Smooth muscle cell (in vitro differentiated cells): Measurements from ENCODE around the gene NLK. TPM values are rescaled to one million over a fixed set of nuclear protein-coding genes. Genes with fewer than 3 reads are reported as not detected.

Source experiments
- DNase-seq: peaks from one replicate; lab custom pipeline; 2025; ENCODE audit not compliant: unreplicated experiment; lab: John Stamatoyannopoulos, UW
- H2AFZ ChIP-seq: fragments of 200-600 bp; sonication (generic); 2 replicates; pipeline ENCODE4 v1.6.0; 2016; ENCODE audit warnings: antibody characterized with exemption, low read depth, mild to moderate bottlenecking
- H3F3A ChIP-seq: fragments of 200-600 bp; sonication (generic); 2 replicates; pipeline ENCODE4 v1.6.0; 2017; ENCODE audit warnings: antibody characterized with exemption, low read depth
- H3K27ac ChIP-seq: fragments of 200-600 bp; sonication (generic); 2 replicates; pipeline ENCODE4 v1.5.1; 2016; ENCODE audit warnings: low read depth, mild to moderate bottlenecking
- H3K27me3 ChIP-seq: fragments of 200-600 bp; sonication (generic); 2 replicates; pipeline ENCODE4 v1.6.1; 2016; ENCODE audit warnings: low read depth, mild to moderate bottlenecking
- H3K36me3 ChIP-seq: fragments of 200-600 bp; sonication (generic); 2 replicates; pipeline ENCODE4 v1.5.1; 2016; ENCODE audit warnings: low read depth
- H3K4me1 ChIP-seq: fragments of 200-600 bp; sonication (generic); 2 replicates; pipeline ENCODE4 v1.5.1; 2016; ENCODE audit warnings: low read depth
- H3K4me2 ChIP-seq: fragments of 200-600 bp; sonication (generic); 2 replicates; pipeline ENCODE4 v1.6.0; 2016; ENCODE audit warnings: mild to moderate bottlenecking
- H3K4me3 ChIP-seq: fragments of 200-600 bp; sonication (generic); 2 replicates; pipeline ENCODE4 v1.5.1; 2016; ENCODE audit warnings: mild to moderate bottlenecking
- H3K79me2 ChIP-seq: fragments of 200-600 bp; sonication (generic); 2 replicates; pipeline ENCODE4 v1.6.0; 2016; ENCODE audit warnings: low read depth, mild to moderate bottlenecking
- H3K9ac ChIP-seq: fragments of 200-600 bp; sonication (generic); 2 replicates; pipeline ENCODE4 v1.6.0; 2016; ENCODE audit warnings: low read depth
- H3K9me3 ChIP-seq: fragments of 200-600 bp; sonication (generic); replicated peaks from 2 replicates; pipeline ENCODE4 v1.5.1; 2016; ENCODE audit warnings: low read depth
- H4K20me1 ChIP-seq: fragments of 200-600 bp; sonication (generic); 2 replicates; pipeline ENCODE4 v1.6.0; 2016; ENCODE audit warnings: low read depth
- CTCF ChIP-seq: fragments of 200-600 bp; sonication (generic); IDR thresholded peaks from 2 replicates; pipeline ENCODE4 v1.5.1; 2017; ENCODE audit warnings: borderline replicate concordance, mild to moderate bottlenecking, antibody characterized with exemption; ENCODE audit not compliant: insufficient read depth, poor library complexity, severe bottlenecking
- WGBS: methylation state at CpG from one replicate; pipeline ENCODE4 v1.1.7; 2016; ENCODE audit warnings: low lambda C conversion rate; 5-methylcytosine and 5-hydroxymethylcytosine counted together
- polyA plus RNA-seq: library from polyadenylated mRNA; unstranded; fragments of >200 nt; fragmentation: Nextera tagmentation; extraction: Ambion mirVana; gene quantifications from 2 replicates; pipeline ENCODE4 v1.2.1, GENCODE V29; 2016
- total RNA-seq: library from RNA; depleted of rRNA; stranded (reverse); fragments of >200 nt; gene quantifications from 2 replicates; pipeline ENCODE4 v1.2.3, GENCODE V29; 2014

Gene NLK
- total and polyA plus RNA-seq, 2 experiments from 2014 or later: 1.8 to 18.0 TPM

- no peak for DNase-seq
- H3K79me2 ChIP-seq: no peaks in the 10 kb centered on the region
- no peak overlapping the region for H3K27ac ChIP-seq
- 78% methylated on average over 2 of the region's 2 CpGs for WGBS
- H4K20me1 ChIP-seq: no peaks in the 10 kb centered on the region
- H3K4me3 ChIP-seq: no peak overlapping the region
- no peaks in the 10 kb centered on the region for H3K27me3 ChIP-seq
- H3K4me1 ChIP-seq: no peaks in the 10 kb centered on the region
- no peak overlapping the region for H3K4me2 ChIP-seq
- H2AFZ ChIP-seq: no peak overlapping the region
- no peak for TF ChIP-seq CTCF
- H3K36me3 ChIP-seq: no peaks in the 10 kb centered on the region
- H3K9ac ChIP-seq: no peak overlapping the region
- no peaks in the 10 kb centered on the region for H3F3A ChIP-seq
- no peaks in the 10 kb centered on the region for H3K9me3 ChIP-seq
Observed at GRCh38 chr17:28160610-28161009, 118.1 kb downstream of the NLK start.

GRCh38 chr17:28161311-28161710, 118.8 kb downstream of the NLK start:
- no peak overlapping the region for H2AFZ ChIP-seq
- H3K27me3 ChIP-seq: no peaks in the 10 kb centered on the region
- no peaks in the 10 kb centered on the region for H3K36me3 ChIP-seq
- H3K4me1 ChIP-seq: no peaks in the 10 kb centered on the region
- 96% methylated on average over 4 of the region's 4 CpGs for WGBS
- no peak overlapping the region for H3K4me3 ChIP-seq
- no peak overlapping the region for H3K9ac ChIP-seq
- H3K4me2 ChIP-seq: no peak overlapping the region
- no peaks in the 10 kb centered on the region for H3F3A ChIP-seq
- no peaks in the 10 kb centered on the region for H3K9me3 ChIP-seq
- no peak for TF ChIP-seq CTCF
- H4K20me1 ChIP-seq: no peaks in the 10 kb centered on the region
- no peak for DNase-seq
- H3K27ac ChIP-seq: no peak overlapping the region
- no peaks in the 10 kb centered on the region for H3K79me2 ChIP-seq

GRCh38 chr17:28166478-28166877, 124.0 kb downstream of the NLK start:
- Histone ChIP-seq H3K36me3 (no peaks in the 10 kb centered on the region), H3K9ac (no peak overlapping the region), H4K20me1 (no peaks in the 10 kb centered on the region), H3K27ac (no peak overlapping the region), H3K9me3 (no peaks in the 10 kb centered on the region), H3K27me3 (no peaks in the 10 kb centered on the region), H3K4me2 (no peak overlapping the region), H3K4me1 (no peaks in the 10 kb centered on the region), H3K4me3 (no peak overlapping the region), H2AFZ (no peak overlapping the region), H3F3A (no peaks in the 10 kb centered on the region), H3K79me2 (no peaks in the 10 kb centered on the region)
- DNase-seq: no peak
- 92% methylated on average over 2 of the region's 2 CpGs for WGBS
- no peak for TF ChIP-seq CTCF

GRCh38 chr17:28169621-28170349, 127.3 kb downstream of the NLK start:
- H2AFZ ChIP-seq: no peak overlapping the region
- H3K9ac ChIP-seq: no peak overlapping the region
- H3K9me3 ChIP-seq: no peaks in the 10 kb centered on the region
- H4K20me1 ChIP-seq: no peaks in the 10 kb centered on the region
- TF ChIP-seq CTCF: no peak
- 99% methylated on average over 3 of the region's 3 CpGs for WGBS
- H3K27me3 ChIP-seq: no peaks in the 10 kb centered on the region
- H3F3A ChIP-seq: no peaks in the 10 kb centered on the region
- DNase-seq: no peak
- no peaks in the 10 kb centered on the region for H3K36me3 ChIP-seq
- H3K4me1 ChIP-seq: no peaks in the 10 kb centered on the region
- H3K4me3 ChIP-seq: no peak overlapping the region
- H3K27ac ChIP-seq: no peak overlapping the region
- H3K79me2 ChIP-seq: no peaks in the 10 kb centered on the region
- no peak overlapping the region for H3K4me2 ChIP-seq
